Lung (tissue), 12 donors: ENCODE measurements around the gene GLMP. TPM values are rescaled to one million over a fixed set of nuclear protein-coding genes. Genes with fewer than 3 reads are reported as not detected.
A peak's percentile ranks its signal among the peaks of the same experiment; 100 is the strongest.

Source experiments
- ATAC-seq: fragments of 200-7000 bp; cut with Tn5 transposase; one replicate; pipeline ENCODE4 v1.9.1; 2020; ENCODE audit warnings: moderate number of reproducible peaks; ENCODE audit not compliant: insufficient read depth, low FRiP score
- DNase-seq, 3 donors: peaks; one replicate each; pipeline ENCODE4 v3.0.0-alpha.2; 2013 to 2017
- H3K27ac ChIP-seq, 2 donors: one replicate each; pipeline ENCODE4 v1.5.1; 2013; ENCODE audit warnings: mild to moderate bottlenecking in 2 of 2, moderate library complexity in 2 of 2, control low read depth in 1 of 2, inconsistent platforms in 1 of 2, low read depth in 1 of 2, low read length in 1 of 2
- H3K27me3 ChIP-seq, 3 donors: one replicate each; pipeline ENCODE4 v1.5.1; 2013; ENCODE audit warnings: low read length in 2 of 3; ENCODE audit not compliant: control insufficient read depth in 3 of 3, insufficient read depth in 3 of 3
- H3K36me3 ChIP-seq, 4 donors: one replicate each; pipeline ENCODE4 v1.5.1; 2013; ENCODE audit warnings: low read length in 4 of 4, mild to moderate bottlenecking in 1 of 4, moderate library complexity in 1 of 4; ENCODE audit not compliant: control insufficient read depth in 4 of 4, insufficient read depth in 4 of 4
- H3K4me1 ChIP-seq, 5 donors: one replicate each; pipeline ENCODE4 v1.5.1; 2013; ENCODE audit warnings: low read length in 5 of 5, mild to moderate bottlenecking in 2 of 5, moderate library complexity in 1 of 5; ENCODE audit not compliant: control insufficient read depth in 5 of 5, insufficient read depth in 5 of 5
- H3K4me3 ChIP-seq: one replicate; pipeline ENCODE4 v1.5.1; 2013; ENCODE audit warnings: mild to moderate bottlenecking, control low read depth, moderate library complexity
- H3K9ac ChIP-seq, 2 donors: one replicate each; pipeline ENCODE4 v1.5.1; 2013; ENCODE audit warnings: low read length in 2 of 2, control low read depth in 1 of 2; ENCODE audit not compliant: insufficient read depth in 1 of 2
- H3K9me3 ChIP-seq, 4 donors: one replicate each; pipeline ENCODE4 v1.5.1; 2013; ENCODE audit warnings: low read length in 3 of 4, mild to moderate bottlenecking in 1 of 4, moderate library complexity in 1 of 4; ENCODE audit not compliant: control insufficient read depth in 4 of 4, insufficient read depth in 3 of 4
- WGBS, 2 donors: extraction: QIAGEN DNeasy Blood & Tissue Kit; methylation state at CpG; one replicate each; pipeline ENCODE4 v1.1.7; 2013; 5-methylcytosine and 5-hydroxymethylcytosine counted together
- polyA plus RNA-seq, 2 donors: library from polyadenylated mRNA; stranded (reverse); fragments of 200-250 nt; gene quantifications; one replicate each; pipeline ENCODE4 v1.2.1, GENCODE V29; 2013
- total RNA-seq, 2 donors: library from RNA; depleted of rRNA in 1 of 2; stranded (reverse); fragments of >200 nt in 1 of 2; gene quantifications; one replicate each; pipeline ENCODE4 v1.2.1, GENCODE V29; 2014 to 2021
- TF ChIP-seq, protein P1 (sequence below): IDR thresholded peaks from 2 replicates; pipeline ENCODE4 v1.5.1; 2012; ENCODE audit warnings: mild to moderate bottlenecking; ENCODE audit errors: control extremely low read depth, extremely low read depth
- donor health status: control.
- donor health status: control.
- donor health status: Bipolar disorder and iron deficiency.
- donor health status: healthy.
- donor health status: DM: yes; HTN: yes; CAD: no.

Gene GLMP
- total and polyA plus RNA-seq, 4 donors = 30.1 to 75.8 (median 59.6) TPM

DNA sequence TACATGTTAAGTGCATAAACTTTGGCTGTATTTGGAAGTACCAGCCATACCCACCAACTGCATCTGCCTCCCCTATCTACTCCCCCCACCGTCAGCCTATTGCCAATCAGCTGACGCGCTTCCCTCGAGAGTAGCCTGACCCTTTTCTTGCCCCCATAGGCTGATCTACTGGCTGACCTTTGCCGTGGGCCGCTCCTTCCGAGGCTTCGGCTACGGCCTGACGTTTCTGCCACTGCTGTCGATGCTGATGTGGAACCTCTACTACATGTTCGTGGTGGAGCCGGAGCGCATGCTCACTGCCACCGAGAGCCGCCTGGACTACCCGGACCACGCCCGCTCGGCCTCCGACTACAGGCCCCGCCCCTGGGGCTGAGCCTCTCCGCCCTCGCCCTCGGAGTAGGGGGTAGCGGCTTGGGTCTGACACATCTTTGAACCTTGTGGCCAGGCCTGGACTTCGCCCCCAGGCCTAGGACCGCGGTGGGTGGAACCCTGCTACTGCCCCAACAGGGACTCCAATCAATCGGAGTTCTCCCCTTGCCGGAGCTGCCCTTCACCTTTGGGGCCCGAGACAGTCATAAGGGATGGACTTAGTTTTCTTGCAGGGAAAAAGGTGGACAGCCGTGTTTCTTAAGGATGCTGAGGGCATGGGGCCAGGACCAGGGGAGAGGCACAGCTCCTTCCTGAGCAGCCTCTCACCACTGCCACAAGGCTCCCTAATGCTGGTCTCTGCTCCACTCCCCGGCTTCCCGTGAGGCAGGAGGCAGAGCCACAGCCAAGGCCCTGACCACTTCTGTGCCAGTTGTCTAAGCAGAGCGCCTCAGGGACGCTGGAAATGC is 4.0 kb downstream of the GLMP start:
- Histone ChIP-seq H3K4me3 (peak overlapping the region; percentile 18), H3K27me3 (no peaks in the 10 kb centered on the region), H3K36me3 (peaks cover 0 to 9% (median 5%) of the 10 kb centered on the region in 4 donors), H3K27ac (peak overlapping the region; percentile 37 to 57), H3K4me1 (peaks cover 0 to 14% (median 2%) of the 10 kb centered on the region in 5 donors), H3K9ac (peak overlapping the region in 1 of 2 donors; percentile 63), H3K9me3 (no peaks in the 10 kb centered on the region)
- DNase-seq (peak; percentile 77 to 86 (median 85)), ATAC-seq (peak; percentile 91)
- TF ChIP-seq, protein P1, sequence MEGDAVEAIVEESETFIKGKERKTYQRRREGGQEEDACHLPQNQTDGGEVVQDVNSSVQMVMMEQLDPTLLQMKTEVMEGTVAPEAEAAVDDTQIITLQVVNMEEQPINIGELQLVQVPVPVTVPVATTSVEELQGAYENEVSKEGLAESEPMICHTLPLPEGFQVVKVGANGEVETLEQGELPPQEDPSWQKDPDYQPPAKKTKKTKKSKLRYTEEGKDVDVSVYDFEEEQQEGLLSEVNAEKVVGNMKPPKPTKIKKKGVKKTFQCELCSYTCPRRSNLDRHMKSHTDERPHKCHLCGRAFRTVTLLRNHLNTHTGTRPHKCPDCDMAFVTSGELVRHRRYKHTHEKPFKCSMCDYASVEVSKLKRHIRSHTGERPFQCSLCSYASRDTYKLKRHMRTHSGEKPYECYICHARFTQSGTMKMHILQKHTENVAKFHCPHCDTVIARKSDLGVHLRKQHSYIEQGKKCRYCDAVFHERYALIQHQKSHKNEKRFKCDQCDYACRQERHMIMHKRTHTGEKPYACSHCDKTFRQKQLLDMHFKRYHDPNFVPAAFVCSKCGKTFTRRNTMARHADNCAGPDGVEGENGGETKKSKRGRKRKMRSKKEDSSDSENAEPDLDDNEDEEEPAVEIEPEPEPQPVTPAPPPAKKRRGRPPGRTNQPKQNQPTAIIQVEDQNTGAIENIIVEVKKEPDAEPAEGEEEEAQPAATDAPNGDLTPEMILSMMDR = no peak
- 23 to 28% methylated on average over 37 of the region's 37 CpGs for WGBS, 2 donors

DNA sequence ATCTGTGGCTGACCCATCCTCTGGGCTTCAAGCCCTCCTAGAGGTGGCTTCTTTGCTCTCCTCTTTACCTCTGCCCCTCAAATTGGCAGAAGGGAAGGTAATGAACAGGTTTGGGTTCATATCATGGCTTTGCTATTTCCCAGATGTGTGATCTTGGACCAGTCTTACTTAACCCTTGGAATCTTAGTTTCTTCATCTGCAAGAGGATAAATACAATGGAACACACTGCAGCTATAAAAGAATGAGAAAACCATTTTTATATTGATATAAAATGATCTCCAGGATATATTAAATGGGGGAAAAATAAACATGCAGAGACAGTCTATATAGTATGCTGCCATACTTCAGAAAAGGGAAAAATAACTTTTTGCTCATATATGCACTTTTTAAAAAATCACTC is 5.6 kb downstream of the GLMP start:
- Histone ChIP-seq H3K9ac (no peak overlapping the region), H3K4me3 (no peak overlapping the region), H3K9me3 (no peaks in the 10 kb centered on the region), H3K27me3 (no peaks in the 10 kb centered on the region), H3K4me1 (peaks cover 0 to 10% (median 0%) of the 10 kb centered on the region in 5 donors), H3K27ac (no peak overlapping the region), H3K36me3 (peaks cover 0 to 21% (median 6%) of the 10 kb centered on the region in 4 donors)
- no peak for DNase-seq
- no peak for ATAC-seq
- TF ChIP-seq, protein P1 = no peak

DNA sequence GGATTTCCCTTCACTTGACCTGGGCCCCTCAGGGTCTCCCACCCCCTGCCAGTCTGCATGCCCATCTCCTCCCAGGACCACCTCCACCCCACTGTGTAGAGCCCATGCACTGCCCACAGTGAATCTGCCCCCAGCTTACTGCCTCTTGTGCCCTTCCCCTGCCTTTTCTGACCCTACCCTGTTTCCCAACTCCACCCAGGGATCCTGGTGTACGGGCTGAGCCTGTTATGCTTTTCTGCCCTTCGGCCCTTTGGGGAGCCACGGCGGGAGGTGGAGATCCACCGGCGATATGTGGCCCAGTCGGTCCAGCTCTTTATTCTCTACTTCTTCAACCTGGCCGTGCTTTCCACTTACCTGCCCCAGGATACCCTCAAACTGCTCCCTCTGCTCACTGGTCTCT is 9.4 kb downstream of the GLMP start:
- TF ChIP-seq, protein P1 = no peak
- Histone ChIP-seq H3K9me3 (no peaks in the 10 kb centered on the region), H3K4me3 (no peak overlapping the region)

More for the DNA sequence above, 9.4 kb downstream of the GLMP start:
- H3K4me1 ChIP-seq = peaks cover 0 to 20% (median 6%) of the 10 kb centered on the region in 5 donors
- DNase-seq = no peak
- no peaks in the 10 kb centered on the region for H3K27me3 ChIP-seq
- WGBS, 2 donors = 97% methylated on average over 8 of the region's 8 CpGs
- H3K9ac ChIP-seq = no peak overlapping the region
- H3K36me3 ChIP-seq = peaks cover 0 to 18% (median 5%) of the 10 kb centered on the region in 4 donors
- no peak for ATAC-seq
- no peak overlapping the region for H3K27ac ChIP-seq
